SH-SY5Y (cell line): ENCODE data around the gene ADAM12.

Experiments used
- GATA2 ChIP-seq: IDR thresholded peaks from 2 replicates; pipeline ENCODE4 v1.6.1; 2011; ENCODE audit warnings: mild to moderate bottlenecking, low read depth, low read length
- GATA3 ChIP-seq: IDR thresholded peaks from 2 replicates; pipeline ENCODE4 v1.6.1; 2011; ENCODE audit warnings: low read depth, mild to moderate bottlenecking, low read length, moderate library complexity

DNA sequence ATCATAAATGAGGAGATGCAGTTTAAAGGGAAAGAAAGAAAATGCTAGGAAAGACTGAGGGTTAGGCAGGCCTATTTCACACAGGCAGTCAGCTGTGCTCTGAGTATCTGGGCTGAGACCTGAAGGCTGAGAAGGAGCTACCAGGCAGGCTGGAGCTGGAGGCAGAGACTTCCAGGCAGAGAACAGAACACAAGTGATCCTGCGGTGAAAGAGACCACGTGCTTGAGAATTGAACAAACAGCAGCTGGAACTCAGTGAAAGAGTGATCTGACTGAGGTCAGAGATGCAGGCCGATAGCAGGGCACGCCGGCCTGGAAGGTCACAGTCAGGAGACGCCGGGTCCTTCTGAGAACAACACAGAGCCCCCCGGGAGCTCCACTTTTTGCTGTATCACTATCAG is 147.8 kb downstream of the ADAM12 start:
- TF ChIP-seq GATA2 (no peak), GATA3 (no peak)
